Erythroblast (primary cell): ENCODE measurements around the gene SNU13.

Source experiments
- GATA1 ChIP-seq: IDR thresholded peaks from 2 replicates; pipeline ENCODE4 v1.6.1; 2011; ENCODE audit warnings: low read depth, mild to moderate bottlenecking, control low read depth, low read length, moderate library complexity
- POLR2A ChIP-seq: IDR thresholded peaks from 2 replicates; pipeline ENCODE4 v1.6.1; 2011; ENCODE audit warnings: mild to moderate bottlenecking, low read length

GRCh38 chr22:41647771-41648170 lies 40.9 kb downstream of the SNU13 start:
- no peak for TF ChIP-seq POLR2A
- TF ChIP-seq GATA1, result no peak
